Hepatocyte (in vitro differentiated cells): Measurements from ENCODE around the gene STRBP. TPM values are rescaled to one million over a fixed set of nuclear protein-coding genes. Genes with fewer than 3 reads are reported as not detected.

Experiments used
- DNase-seq: peaks from one replicate; pipeline ENCODE4 v3.0.0-alpha.2; 2016; ENCODE audit warnings: low spot score
- H2AFZ ChIP-seq: fragments of 200-600 bp; sonication (generic); 2 replicates; pipeline ENCODE4 v1.6.0; 2016; ENCODE audit warnings: antibody characterized with exemption, mild to moderate bottlenecking
- H3K27ac ChIP-seq: fragments of 200-600 bp; sonication (generic); 2 replicates; pipeline ENCODE4 v1.5.1; 2016; ENCODE audit warnings: mild to moderate bottlenecking
- H3K27me3 ChIP-seq: fragments of 200-600 bp; sonication (generic); 2 replicates; pipeline ENCODE4 v1.6.1; 2016
- H3K36me3 ChIP-seq: fragments of 200-600 bp; sonication (generic); replicated peaks from 2 replicates; pipeline ENCODE4 v1.5.1; 2016; ENCODE audit warnings: low read depth; ENCODE audit not compliant: insufficient read depth
- H3K4me1 ChIP-seq: fragments of 200-600 bp; sonication (generic); 2 replicates; pipeline ENCODE4 v1.5.1; 2016; ENCODE audit warnings: mild to moderate bottlenecking, moderate library complexity; ENCODE audit not compliant: insufficient read depth
- H3K4me2 ChIP-seq: fragments of 200-600 bp; sonication (generic); 2 replicates; pipeline ENCODE4 v1.6.0; 2016
- H3K4me3 ChIP-seq: fragments of 200-600 bp; sonication (generic); 2 replicates; pipeline ENCODE4 v1.5.1; 2016; ENCODE audit warnings: mild to moderate bottlenecking
- H3K79me2 ChIP-seq: fragments of 200-600 bp; sonication (generic); 2 replicates; pipeline ENCODE4 v1.6.0; 2017; ENCODE audit warnings: mild to moderate bottlenecking
- H3K9me2 ChIP-seq: fragments of 200-600 bp; sonication (generic); replicated peaks from 2 replicates; pipeline ENCODE4 v1.6.0; 2017; ENCODE audit warnings: mild to moderate bottlenecking; ENCODE audit not compliant: insufficient read depth
- H3K9me3 ChIP-seq: fragments of 200-600 bp; sonication (generic); 2 replicates; pipeline ENCODE4 v1.5.1; 2016; ENCODE audit warnings: low read depth, mild to moderate bottlenecking
- H4K20me1 ChIP-seq: fragments of 200-600 bp; sonication (generic); 2 replicates; pipeline ENCODE4 v1.6.0; 2016; ENCODE audit warnings: mild to moderate bottlenecking; ENCODE audit not compliant: insufficient read depth, poor library complexity, severe bottlenecking
- CTCF ChIP-seq: fragments of 200-600 bp; sonication (generic); IDR thresholded peaks from 2 replicates; pipeline ENCODE4 v1.5.1; 2016; ENCODE audit warnings: antibody characterized with exemption, mild to moderate bottlenecking; ENCODE audit not compliant: poor library complexity
- EZH2 ChIP-seq: fragments of 200-600 bp; sonication (generic); IDR thresholded peaks from 2 replicates; pipeline ENCODE4 v1.6.1; 2016; ENCODE audit warnings: antibody characterized with exemption, mild to moderate bottlenecking, borderline replicate concordance
- EZH2phosphoT487 ChIP-seq: fragments of 200-600 bp; sonication (generic); IDR thresholded peaks from one replicate; pipeline ENCODE4 v1.6.1; 2018; ENCODE audit warnings: antibody characterized with exemption, mild to moderate bottlenecking, low read depth, moderate library complexity; ENCODE audit not compliant: unreplicated experiment, severe bottlenecking
- WGBS: methylation state at CpG from one replicate; pipeline ENCODE4 v1.1.6; 2016; ENCODE audit warnings: low lambda C conversion rate; ENCODE audit errors: missing lambda C conversion rate; 5-methylcytosine and 5-hydroxymethylcytosine counted together
- polyA plus RNA-seq: library from polyadenylated mRNA; unstranded; fragments of >200 nt; fragmentation: Nextera tagmentation; extraction: Ambion mirVana; gene quantifications from 2 replicates; pipeline ENCODE4 v1.2.1, GENCODE V29; 2016
- total RNA-seq: library from RNA; depleted of rRNA; stranded (reverse); fragments of >200 nt; gene quantifications from 2 replicates; pipeline ENCODE4 v1.2.3, GENCODE V29; 2014

Gene STRBP
- total and polyA plus RNA-seq, 2 experiments from 2014 or later: 26.8 to 27.7 TPM

GRCh38 chr9:123087359-123087888, 181.0 kb downstream of the STRBP start:
- peaks cover 6% of the 10 kb centered on the region for H3K36me3 ChIP-seq
- no peaks in the 10 kb centered on the region for H3K79me2 ChIP-seq
- no peak overlapping the region for H3K4me3 ChIP-seq
- no peaks in the 10 kb centered on the region for H3K9me3 ChIP-seq
- H4K20me1 ChIP-seq: no peaks in the 10 kb centered on the region
- no peak overlapping the region for H3K27ac ChIP-seq
- H3K4me2 ChIP-seq: no peak overlapping the region
- no peak overlapping the region for H2AFZ ChIP-seq
- no peaks in the 10 kb centered on the region for H3K27me3 ChIP-seq
- TF ChIP-seq EZH2 (no peak), EZH2phosphoT487 (no peak), CTCF (no peak)
- DNase-seq: no peak
- H3K9me2 ChIP-seq: no peaks in the 10 kb centered on the region
- peaks cover 4% of the 10 kb centered on the region for H3K4me1 ChIP-seq
- 75% methylated on average over 4 of the region's 4 CpGs for WGBS

- 83% methylated on average over 2 of the region's 2 CpGs for WGBS
These were observed 182.5 kb downstream of the STRBP start for GRCh38 chr9:123085916-123086315.

GRCh38 chr9:123084256-123084655, 184.1 kb downstream of the STRBP start:
- DNase-seq: no peak
- no peaks in the 10 kb centered on the region for H3K27me3 ChIP-seq
- H3K9me3 ChIP-seq: no peaks in the 10 kb centered on the region
- no peaks in the 10 kb centered on the region for H3K9me2 ChIP-seq
- no peaks in the 10 kb centered on the region for H3K36me3 ChIP-seq
- H3K79me2 ChIP-seq: no peaks in the 10 kb centered on the region
- 100% methylated on average over 1 of the region's 1 CpG for WGBS
- no peak overlapping the region for H3K4me3 ChIP-seq
- no peak for TF ChIP-seq EZH2
- TF ChIP-seq CTCF: no peak
- TF ChIP-seq EZH2phosphoT487: no peak
- peaks cover 4% of the 10 kb centered on the region for H3K4me1 ChIP-seq
- no peaks in the 10 kb centered on the region for H4K20me1 ChIP-seq
- no peak overlapping the region for H2AFZ ChIP-seq
- H3K4me2 ChIP-seq: no peak overlapping the region
- H3K27ac ChIP-seq: no peak overlapping the region

More at GRCh38 chr9:123085916-123086315, 182.5 kb downstream of the STRBP start:
- Histone ChIP-seq H3K36me3 (peaks cover 4% of the 10 kb centered on the region), H3K9me2 (no peaks in the 10 kb centered on the region), H3K4me2 (no peak overlapping the region), H3K9me3 (no peaks in the 10 kb centered on the region), H3K79me2 (no peaks in the 10 kb centered on the region), H4K20me1 (no peaks in the 10 kb centered on the region), H2AFZ (no peak overlapping the region), H3K4me3 (no peak overlapping the region), H3K27me3 (no peaks in the 10 kb centered on the region), H3K4me1 (peaks cover 4% of the 10 kb centered on the region), H3K27ac (no peak overlapping the region)
- no peak for DNase-seq
- TF ChIP-seq EZH2phosphoT487 (no peak), CTCF (no peak), EZH2 (no peak)

GRCh38 chr9:123083680-123084079, 184.7 kb downstream of the STRBP start:
- no peak overlapping the region for H3K4me3 ChIP-seq
- H3K4me1 ChIP-seq: peaks cover 4% of the 10 kb centered on the region
- no peaks in the 10 kb centered on the region for H3K27me3 ChIP-seq
- no peaks in the 10 kb centered on the region for H3K9me3 ChIP-seq
- 69% methylated on average over 6 of the region's 6 CpGs for WGBS
- no peak overlapping the region for H3K4me2 ChIP-seq
- H3K79me2 ChIP-seq: no peaks in the 10 kb centered on the region
- TF ChIP-seq CTCF (no peak), EZH2phosphoT487 (no peak), EZH2 (no peak)
- H3K36me3 ChIP-seq: no peaks in the 10 kb centered on the region
- no peak overlapping the region for H3K27ac ChIP-seq
- H2AFZ ChIP-seq: no peak overlapping the region
- H3K9me2 ChIP-seq: no peaks in the 10 kb centered on the region
- H4K20me1 ChIP-seq: no peaks in the 10 kb centered on the region
- no peak for DNase-seq
